HG03064 (cell line): Measurements from ENCODE around the gene PPP1R13L.
A peak's percentile ranks its signal among the peaks of the same experiment; 100 is the strongest.
"Not testable (repeated sequence)": the region's sequence is repeated elsewhere in the genome, so short reads cannot be mapped to it uniquely, and the experiment has no call there.

ENCODE experiments used
- ATAC-seq: cut with Tn5 transposase; IDR thresholded peaks from one replicate; pipeline ENCODE4 v1.9.1; 2021; ENCODE audit warnings: low read depth; ENCODE audit not compliant: unreplicated experiment

PPP1R13L gene

DNA sequence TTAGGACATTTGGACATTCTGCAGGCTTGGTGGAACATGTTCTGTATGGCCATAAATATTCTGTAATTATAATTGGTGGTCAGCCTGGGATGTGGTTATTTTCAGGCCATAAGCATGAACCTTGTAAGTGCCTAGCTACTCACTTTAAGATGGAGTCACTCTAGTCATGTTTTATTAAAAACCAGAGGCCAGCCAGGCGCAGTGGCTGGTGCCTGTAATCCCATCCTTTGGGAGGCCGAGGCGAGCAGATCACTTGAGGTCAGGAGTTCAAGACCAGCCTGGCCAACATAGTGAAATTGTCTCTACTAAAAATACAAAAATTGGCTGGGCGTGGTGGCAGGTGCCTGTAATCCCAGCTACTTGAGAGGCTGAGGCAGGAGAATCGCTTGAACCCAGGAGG, 2.7 kb upstream of the PPP1R13L start:
- ATAC-seq, result not testable (repeated sequence)

DNA sequence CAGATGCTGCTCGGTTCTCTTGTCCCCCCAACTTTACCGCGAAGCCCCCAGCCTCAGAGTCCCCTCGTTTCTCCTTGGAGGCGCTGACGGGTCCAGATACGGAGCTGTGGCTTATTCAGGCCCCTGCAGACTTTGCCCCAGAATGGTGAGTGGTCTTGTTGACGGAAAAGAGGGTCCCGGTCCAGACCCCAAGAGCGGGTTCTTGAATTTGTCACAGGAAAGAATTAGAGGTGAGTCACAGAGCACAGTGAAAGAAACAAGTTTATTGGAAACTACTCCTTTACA, 2.2 kb upstream of the PPP1R13L start:
- ATAC-seq, result no peak

DNA sequence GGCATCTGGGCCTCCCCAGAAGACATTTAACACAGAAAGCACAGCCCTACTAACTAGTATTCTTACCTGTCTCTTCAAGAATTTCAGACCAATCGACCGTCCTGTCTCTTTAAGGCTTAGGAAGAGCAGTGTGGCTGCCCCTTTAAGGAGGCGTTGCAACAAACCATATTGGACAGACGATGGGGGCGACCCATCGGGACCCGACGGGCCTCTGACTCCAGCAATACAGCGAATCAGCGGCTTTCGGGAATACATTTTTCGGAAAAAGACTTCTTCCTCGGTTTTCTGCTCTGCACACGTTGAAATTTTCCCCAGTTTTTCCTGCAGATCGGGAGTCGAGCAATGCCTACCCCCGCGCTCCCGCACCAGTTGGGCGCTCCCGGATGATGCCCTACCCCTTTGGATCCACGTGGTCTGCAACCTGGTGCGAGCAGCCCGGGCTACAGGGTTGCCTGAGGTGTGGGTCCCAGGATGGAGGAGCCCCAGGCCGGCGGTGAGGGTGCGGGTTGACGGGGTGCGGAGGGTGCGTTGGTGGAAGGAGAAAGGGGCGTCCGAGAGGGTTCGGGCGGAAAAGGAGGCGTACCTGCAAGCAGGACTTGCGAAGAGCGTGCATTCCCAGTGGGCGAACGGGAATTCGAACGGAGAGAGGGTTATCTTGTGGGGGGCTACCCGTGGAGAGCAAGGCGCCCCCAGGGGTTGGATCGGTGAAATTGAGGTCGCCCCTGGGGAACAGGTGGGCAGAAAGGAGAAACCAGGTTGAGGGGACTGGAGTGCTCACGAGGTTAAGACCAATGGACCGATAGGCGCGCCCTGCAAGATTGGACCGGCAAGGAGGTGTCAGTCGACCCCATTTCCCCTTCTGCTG, 1.6 kb upstream of the PPP1R13L start, which contains the start of gene POLR1G:
TSS of gene POLR1G (plus strand) at position 419 of the 865 bp plus-strand sequence. CDS start at position 472, 53 bp downstream.
- ATAC-seq, result peak; percentile 65

DNA sequence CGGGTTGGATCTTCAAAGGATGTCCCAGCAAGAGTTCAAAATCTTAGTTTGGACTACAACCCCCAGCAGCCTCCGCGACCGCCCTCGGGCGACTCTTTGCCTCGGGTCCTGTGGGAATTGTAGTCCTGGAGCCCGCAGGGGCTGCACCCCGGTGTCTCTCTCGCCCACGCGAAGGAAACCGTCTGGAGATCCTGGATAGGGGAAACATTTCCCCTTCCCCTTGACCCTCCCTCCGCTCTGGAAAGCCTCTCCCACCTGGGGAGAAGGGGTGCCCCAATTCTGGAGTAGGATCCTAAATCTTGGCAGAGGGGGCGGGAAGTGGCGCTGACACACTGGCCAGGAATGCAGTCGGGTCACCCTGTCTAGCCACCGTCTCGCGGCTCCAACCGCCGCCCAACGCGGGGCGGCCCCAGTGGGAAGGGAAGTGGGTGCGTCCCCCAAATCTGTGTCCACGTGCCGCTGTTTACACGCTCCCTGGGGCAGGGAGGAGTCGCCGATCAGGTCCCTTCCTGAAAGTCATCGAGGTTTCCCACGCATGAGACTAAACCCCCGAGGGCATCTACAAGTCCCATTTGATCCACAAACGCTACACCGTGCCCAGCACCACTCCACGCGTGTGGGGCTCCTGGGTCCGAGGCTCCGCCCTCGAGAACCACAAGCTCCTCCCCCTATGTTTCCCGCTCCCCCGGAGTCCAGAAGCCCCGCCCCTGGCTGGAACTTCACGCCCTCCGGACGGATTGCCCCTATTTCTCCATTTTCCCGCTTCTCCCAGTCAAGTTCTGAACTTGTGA, 761 bp upstream of the PPP1R13L start:
- ATAC-seq, result peak; percentile 41

DNA sequence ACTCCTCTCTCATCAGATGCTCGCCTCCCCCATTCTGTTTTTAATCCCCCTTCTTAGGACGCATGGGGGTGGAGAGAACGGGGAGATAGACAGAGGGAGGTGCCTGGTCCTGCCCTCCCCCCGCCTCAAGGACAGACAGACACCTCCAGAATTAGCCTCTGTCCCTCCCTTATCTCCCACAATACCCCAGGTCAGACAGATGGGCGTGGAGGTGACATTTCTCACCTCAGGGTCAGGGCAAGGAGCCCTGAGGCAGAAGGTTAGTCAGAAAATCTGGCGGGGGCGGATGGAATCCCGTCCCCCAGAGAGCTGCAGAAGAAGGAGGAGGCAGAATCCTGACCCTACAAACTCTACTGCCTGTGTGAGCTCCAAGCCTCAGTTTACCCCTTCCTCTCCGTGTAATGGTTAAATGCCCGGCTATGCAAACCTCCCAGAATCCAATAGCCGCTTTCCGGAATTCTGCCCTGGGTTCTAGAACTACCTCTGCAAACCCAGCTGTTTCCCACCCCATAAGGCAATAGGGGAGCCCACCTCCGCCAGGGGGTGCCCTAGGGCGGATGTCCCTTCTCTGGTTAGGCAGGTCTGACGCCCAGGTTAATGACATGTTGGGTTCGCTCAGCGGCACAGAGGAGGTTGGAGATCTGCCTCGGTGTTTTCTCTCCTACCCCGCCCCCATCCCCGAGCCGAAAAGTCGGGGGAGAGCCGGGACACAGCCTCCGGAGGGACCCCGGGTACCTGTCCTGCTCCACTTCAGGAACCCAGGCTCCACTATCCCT, 900 bp downstream of the PPP1R13L start:
- ATAC-seq, result no peak

DNA sequence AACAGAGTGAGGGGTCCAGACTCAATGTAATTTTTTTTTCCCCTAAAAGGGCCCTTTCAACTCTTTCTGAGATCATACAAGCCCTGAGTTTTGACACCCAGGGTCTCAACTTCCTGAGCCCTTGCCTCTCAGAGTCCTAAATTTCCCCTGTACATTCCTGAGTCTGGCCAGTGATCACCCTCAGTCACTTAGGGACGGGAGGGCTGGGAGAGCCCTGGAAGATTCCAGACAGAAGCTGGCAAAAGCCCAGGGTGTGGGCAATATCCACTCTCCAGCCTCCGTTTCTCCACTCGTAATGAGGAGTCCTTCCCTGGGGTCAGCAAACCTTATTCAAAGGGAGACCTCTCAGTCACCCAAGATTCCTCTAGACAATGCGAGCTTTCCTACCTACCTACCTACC, 1.6 kb downstream of the PPP1R13L start:
- ATAC-seq, result no peak

DNA sequence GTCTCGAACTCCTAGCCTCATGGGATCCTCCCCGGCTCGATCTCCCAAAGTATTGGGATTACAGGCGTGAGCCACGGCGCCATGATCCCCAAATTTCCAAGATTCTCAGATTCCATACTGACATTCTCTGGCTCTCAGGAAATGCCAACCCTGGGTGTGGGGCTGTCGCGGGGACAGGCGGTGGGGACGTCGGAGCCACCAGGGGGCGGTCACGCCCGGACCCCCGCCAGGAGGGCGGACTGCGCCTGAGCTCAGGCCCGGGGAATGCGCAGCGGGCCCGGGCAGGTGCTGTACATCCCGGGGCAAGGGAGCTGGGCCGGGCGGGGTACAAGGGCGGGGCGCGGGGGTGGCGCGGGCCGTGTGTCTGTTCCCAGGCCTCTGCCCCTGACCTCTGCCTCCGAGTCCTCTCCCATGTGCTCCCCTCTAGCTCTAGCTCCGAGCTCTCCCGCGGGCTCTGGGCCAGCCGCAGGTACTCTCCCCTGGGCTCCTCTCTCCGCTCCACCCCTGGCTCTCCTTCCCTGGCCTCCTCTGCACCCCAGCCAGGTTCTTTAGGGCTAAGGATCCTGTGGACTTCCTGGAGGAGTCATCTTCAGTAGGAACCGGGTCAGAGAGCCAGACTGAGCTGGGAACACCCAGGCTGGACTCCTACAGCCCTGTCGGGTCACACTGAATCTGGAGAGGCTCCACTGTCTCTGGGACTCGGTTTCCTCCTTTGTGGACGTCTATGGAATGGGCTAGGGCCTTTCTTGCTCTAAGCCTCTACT, 2.4 kb downstream of the PPP1R13L start:
- ATAC-seq, result no peak

DNA sequence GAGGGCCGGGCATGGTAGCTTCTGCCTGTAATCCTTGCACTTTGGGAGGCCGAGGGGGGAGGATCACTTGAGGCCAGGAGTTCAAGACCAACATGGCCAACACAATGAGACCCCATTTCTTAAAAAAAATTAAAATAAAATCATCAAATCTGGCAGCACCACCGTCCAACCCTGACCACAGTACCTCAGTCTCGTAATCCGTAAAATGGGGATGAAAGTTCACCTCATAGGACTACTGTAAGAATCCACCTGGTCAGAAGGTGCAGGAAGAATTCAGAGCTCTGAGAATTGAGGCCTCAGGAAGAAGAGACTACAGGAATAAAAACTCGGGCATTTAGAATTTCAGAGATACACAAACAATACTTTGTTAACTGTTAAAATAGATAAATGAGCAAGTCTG, 3.1 kb downstream of the PPP1R13L start:
- ATAC-seq, result no peak

DNA sequence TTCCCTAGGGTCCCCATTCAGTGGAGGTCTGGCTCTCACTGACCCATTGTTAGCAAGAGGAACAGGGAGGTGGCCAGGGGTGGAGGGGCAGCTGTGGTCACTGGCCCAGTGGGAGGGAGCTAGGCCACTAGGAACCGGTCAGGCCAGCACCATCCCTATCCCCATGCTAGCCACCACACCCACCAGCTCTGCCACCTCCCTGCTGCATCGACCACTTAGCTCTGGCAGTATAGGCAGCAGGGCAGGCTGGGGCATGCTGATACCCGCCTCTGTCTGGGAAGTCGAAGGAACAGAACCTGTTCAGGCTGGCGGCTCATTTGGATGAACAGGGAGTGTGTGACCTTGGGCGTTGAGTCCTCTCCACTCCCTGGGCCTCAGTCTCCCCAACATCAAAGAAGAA, 4.7 kb downstream of the PPP1R13L start:
- no peak for ATAC-seq

DNA sequence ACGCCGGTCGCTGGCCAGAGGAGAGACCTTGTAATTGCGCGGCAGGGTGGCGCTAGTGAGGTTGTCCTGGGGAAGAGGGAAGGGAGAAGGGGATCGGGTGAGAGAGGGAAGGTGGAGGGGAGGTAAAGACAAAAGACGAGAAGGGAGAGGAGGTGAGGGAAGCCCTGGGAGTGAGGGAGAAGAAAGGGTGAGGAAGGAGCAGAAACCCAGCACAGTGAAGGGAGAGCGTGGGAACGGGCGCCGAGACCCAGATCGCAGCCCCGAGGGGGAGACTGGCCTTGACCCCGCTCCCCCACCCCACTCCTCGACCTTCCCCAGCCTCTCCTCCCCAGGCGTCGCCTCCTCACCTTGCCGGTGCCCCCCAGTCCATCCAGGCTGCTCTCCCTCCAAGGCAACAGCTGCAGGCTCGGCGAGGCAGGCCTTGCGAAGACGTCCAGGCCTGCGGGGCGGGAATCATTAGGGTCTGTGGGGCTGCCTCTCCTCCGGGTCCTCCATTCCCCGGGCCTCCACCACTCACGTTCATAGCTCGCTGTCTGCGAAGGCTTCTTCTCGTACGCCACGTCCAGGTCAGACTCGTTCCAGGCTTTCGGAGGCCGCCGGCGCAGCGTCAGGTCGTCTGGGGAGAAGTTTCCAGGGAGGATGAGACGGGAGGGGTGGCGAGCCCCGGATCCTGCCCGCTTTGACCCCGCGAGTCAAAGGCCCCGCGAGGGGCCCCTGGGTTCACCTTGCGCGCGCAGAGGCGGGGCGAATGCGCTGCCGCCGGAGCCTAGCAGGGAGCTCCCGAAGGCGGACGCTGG, 8.8 kb downstream of the PPP1R13L start:
- ATAC-seq, result no peak

DNA sequence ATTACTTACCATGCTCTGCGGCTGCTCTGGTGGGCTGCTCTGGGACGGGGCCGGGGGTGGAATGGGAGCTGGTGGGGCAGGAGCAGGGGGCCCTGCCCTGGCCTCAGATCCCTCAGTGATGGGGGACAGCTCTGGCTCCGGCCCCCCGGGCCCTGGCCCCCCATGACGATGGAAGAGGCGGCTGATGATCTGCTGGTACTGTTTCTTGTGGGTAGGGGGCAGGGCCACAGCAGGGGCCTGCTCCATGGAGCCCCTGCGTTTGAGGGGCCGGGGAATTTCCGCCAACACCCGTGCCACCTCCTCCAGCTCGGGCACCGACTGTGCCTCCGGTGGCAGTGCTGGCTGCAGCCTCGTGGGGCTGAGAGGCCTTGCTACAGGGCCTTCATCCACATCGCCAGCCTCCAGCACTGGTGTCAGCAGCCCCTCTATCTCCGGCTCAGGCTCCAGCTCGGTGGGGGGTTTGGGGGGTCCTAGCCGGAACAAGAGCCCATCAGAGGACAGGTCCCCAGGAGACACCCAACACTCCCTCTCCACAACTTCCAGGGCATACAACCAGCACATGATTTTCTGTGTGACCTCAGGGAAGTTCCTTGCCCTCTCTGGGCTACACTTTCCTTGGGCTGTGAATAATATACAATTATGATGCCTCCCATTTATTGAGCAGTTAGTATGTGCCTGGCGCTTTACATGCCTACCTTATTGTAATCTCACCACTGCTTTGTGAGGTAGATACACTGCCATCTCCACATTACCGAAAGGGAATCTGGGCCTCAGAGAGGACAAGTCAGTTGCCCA, 12.8 kb downstream of the PPP1R13L start:
- no peak for ATAC-seq

DNA sequence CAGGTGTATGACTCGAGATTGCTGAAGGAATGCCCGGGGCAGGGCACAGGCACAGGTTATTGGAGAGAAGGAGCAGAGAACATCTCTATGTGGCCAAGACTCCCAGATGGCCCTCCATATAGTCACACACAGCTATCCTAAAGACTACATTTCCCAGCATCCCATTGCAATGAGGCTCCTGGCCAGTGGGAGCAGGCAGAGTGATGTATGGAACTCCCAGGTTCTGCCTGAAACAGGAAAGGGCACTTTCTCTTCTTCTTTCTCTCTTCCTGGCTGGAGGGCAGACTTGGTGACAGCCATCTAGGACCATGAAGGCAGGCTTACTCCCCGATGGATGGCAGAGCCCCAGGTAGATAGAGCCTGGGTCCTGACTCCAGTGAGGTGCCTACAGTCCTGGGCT, 13.5 kb downstream of the PPP1R13L start:
- no peak for ATAC-seq

DNA sequence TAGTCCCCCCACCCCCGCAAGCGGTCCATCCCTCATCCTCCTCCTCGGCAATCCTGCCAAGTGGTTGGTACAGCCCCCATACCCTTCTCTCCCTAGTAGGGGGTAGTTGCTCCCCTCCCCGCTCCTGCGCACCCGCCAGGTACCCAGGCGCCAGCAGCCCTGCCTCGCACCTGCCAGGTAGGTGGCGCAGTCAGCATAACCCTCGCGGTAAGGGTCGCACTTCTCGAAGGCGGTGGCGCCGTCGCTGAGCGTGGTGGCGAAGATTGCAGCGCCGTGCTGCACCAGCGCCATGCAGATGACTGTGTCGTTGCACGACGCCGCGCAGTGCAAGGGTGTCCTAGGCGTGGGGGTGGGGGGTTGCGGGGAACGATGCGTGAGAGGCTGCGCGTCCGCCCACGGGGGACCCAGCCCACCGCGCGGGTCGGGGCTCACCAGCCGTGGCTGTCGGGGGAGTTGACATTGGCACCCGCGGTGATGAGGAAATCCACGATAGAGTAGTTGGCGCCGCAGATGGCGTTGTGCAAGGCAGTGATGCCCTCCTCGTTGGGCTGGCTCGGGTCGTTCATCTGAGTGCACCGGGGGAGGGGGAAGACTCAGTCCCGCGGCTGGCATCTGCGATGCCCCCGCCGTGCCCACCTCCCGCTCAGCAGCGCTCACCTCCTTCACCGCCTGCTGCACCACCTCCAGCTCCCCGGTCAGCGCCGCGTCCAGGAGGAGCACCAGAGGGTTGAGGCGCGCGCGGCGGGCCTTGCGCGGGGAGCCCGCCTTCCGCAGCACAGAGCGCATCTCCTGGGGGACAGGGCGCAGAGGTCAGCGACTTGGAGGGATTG, 19.3 kb downstream of the PPP1R13L start:
- ATAC-seq, result no peak

DNA sequence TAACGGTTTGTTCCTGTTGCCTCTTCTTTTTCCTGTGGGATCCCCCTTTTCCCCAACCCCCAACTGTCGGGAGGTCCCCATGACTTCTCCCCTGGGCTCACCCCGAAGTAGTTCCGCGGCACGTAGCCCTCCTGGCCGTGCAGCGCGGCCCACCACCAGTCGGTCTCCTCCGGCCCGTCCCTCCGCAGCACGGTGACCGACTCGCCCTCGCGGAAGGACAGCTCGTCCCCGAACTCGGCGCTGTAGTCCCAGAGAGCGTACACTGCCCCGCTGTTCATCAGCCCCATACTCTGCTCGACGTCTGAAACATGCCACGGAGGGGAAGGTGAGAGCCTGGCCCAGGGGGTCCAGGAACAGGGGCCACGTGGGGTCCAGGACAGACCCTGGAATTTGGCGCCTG, 22.4 kb downstream of the PPP1R13L start:
- no peak for ATAC-seq

DNA sequence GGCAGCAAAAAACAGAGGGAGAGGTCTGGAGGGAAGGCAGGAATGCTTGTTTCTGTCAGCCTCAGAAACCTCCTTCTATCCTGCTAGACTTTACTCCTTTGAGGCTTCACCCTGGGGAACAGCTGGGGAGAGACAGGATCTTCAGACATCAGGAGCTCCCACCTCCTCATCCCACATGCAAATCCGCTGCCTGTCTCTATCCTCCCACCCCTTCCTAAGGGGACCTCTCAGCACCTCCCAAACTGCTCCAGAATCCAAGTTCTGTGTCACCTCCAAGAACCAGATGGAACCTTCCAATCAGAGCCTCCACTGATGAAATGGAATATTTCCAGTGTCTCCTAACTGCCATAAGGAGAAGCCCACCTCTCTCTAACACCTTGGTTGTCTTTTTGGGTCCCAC, 24.8 kb downstream of the PPP1R13L start:
- ATAC-seq, result no peak

DNA sequence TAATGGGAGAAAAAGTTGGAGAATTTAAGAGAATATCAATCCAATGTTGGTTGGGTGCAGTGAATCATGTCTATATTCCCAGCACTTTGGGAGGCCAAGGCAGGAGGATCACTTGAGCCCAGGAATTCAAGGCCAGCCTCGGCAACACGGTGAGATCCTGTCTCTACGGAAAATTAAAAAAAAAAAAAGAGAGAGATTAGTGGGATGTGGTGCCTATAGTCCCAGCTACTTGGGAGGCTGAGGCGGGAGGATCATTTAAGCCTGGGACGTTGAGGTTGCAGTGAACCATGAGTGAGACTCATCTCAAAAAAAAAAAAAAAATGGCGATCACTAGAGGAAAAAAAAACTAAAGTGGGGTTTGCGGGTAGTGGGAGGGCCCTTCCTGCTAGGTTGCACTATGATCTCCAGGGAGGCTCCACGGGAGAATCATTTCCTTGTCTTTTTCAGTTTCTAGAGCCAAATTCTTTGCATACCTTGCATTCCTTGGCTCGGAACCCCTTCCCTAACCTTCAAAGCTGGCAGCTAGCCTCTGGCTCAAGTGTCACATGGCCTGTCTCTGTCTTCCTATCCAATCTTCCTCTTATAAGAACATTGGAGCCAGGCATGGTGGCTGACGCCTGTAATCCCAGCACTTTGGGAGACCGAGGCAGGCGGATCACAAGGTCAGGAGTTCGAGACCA, 28.7 kb downstream of the PPP1R13L start:
- no peak for ATAC-seq

DNA sequence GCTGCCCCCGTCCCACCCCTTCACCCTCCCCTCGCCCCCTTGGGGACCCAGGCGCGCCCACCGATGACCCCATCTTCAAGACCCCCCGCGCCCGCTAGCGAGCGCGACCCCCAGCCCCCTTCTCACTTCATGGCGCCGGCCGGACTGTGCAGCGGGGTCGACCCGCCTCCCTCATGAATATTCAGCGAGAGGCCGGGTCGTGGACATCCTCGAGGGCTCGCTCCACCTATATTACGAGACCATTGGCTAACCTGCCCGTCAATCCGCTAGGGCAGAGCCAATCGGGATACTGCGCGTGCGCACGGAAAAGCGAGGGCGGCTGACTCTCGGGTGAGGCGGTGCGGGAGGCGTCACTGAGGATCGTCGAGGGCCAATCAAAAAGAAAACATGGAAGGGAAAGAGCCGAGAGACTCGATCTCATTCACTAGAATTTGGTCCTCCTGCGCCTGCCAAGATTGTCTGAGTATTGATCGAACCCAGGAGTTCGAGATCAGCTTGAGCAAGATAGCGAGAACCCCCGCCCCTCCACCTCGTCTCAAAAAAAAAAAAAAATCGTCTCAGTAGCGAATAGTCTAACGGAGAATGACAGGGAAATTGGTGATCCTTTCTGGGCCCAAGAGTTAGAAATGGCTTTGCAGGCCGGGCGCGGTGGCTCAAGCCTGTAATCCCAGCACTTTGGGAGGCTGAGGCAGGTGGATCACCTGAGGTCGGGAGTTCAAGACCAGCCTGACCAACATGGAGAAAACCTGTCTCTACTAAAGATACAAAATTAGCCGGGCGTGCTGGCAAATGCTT, 34.3 kb downstream of the PPP1R13L start, which contains the start of gene ERCC2:
TSS of gene ERCC2 (minus strand) at position 164 of the 795 bp plus-strand sequence. CDS start at position 131, 33 bp downstream.
- ATAC-seq, result peak; percentile 95
